Ovary (tissue), 9 donors: ENCODE data around the gene EMC10. TPM values are rescaled to one million over a fixed set of nuclear protein-coding genes. Genes with fewer than 3 reads are reported as not detected.
A peak's percentile ranks its signal among the peaks of the same experiment; 100 is the strongest.

ENCODE experiments used
- DNase-seq, 5 donors: peaks; one replicate each; pipeline ENCODE4 v3.0.0-alpha.2; 2019 to 2020
- H3K27ac ChIP-seq, 2 donors: fragments of 200-600 bp; one replicate each; pipeline versions ENCODE4 v1.5.1 to v1.8.0; 2019 to 2022
- H3K27me3 ChIP-seq: fragments of 200-600 bp; one replicate; pipeline ENCODE4 v1.8.0; 2022
- H3K36me3 ChIP-seq: fragments of 200-600 bp; sonication (generic); one replicate; pipeline ENCODE4 v1.5.1; 2019
- H3K4me1 ChIP-seq: one replicate; pipeline ENCODE4 v1.8.1; 2013; ENCODE audit warnings: mild to moderate bottlenecking, moderate library complexity; ENCODE audit not compliant: insufficient read depth
- H3K4me3 ChIP-seq: fragments of 200-600 bp; sonication (generic); one replicate; pipeline ENCODE4 v1.5.1; 2017
- H3K9me3 ChIP-seq, 2 donors: fragments of 200-600 bp in 1 of 2; sonication (generic) in 1 of 2; one replicate each; pipeline versions ENCODE4 v1.5.1 to v1.8.1; 2013 to 2019; ENCODE audit warnings: mild to moderate bottlenecking in 1 of 2, moderate library complexity in 1 of 2
- CTCF ChIP-seq, 3 donors: fragments of 450-650 bp in 2 of 3; fragments of 200-600 bp in 1 of 3; IDR thresholded peaks; one replicate each; pipeline versions ENCODE4 v1.5.1 to v1.8.0; 2016 to 2022; ENCODE audit warnings: antibody characterized with exemption in 3 of 3, mild to moderate bottlenecking in 1 of 3
- EP300 ChIP-seq: sonication (generic); formaldehyde crosslinking; IDR thresholded peaks from one replicate; pipeline ENCODE4 v1.6.1; 2017; ENCODE audit warnings: antibody characterized with exemption
- POLR2A ChIP-seq: fragments of 450-650 bp; IDR thresholded peaks from one replicate; pipeline ENCODE4 v1.6.1; 2017; ENCODE audit warnings: antibody characterized with exemption, mild to moderate bottlenecking, moderate library complexity
- WGBS, 3 donors: extraction: QIAGEN DNeasy Blood & Tissue Kit in 1 of 3; methylation state at CpG; one replicate each; pipeline versions ENCODE4 v1.1.5 to v1.1.7; 2013 to 2017; 5-methylcytosine and 5-hydroxymethylcytosine counted together
- intact Hi-C, 4 donors: fragments of 100-400 bp; cut with DNase I; formaldehyde crosslinking; loops; one replicate each; pipeline versions ENCODE4 v1.11.0 to v1.15.1; 2022 to 2023
- polyA plus RNA-seq, 2 donors: library from polyadenylated mRNA; stranded (reverse); fragments of 200-250 nt in 1 of 2; fragments of 350-450 nt in 1 of 2; fragmentation: Illumina TruSeq in 1 of 2; extraction: RNeasy Lipid Tissue Mini Kit (QIAGEN cat#74804) in 1 of 2; gene quantifications; one replicate each; pipeline ENCODE4 v1.2.3, GENCODE V29; 2013 to 2014
- total RNA-seq, 7 donors: library from RNA; depleted of rRNA in 2 of 7; stranded (reverse); fragments of >200 nt in 2 of 7; fragmentation: NEBNext Ultra II Directional in 3 of 7; extraction: Animal tissue kit (Norgen Biotek cat#: 25700) in 3 of 7; gene quantifications; one replicate each; pipeline versions ENCODE4 v1.1.0 to v1.2.4, GENCODE V29; 2016 to 2023
- donor health status: DM: no; HTN: no; CAD: no; lungs with moderate emphysema.
- donor health status: DM: no; HTN: no; CAD: no.
- donor health status: Bipolar disorder and iron deficiency.
- donor health status: DM: yes; HTN: yes; CAD: no.
- donor health status: DM: no; HTN: no; CAD: no.
- donor health status: DM: yes; HTN: yes; CAD: no.

The EMC10 gene
- total and polyA plus RNA-seq, 9 donors: 27.6 to 132 (median 96.7) TPM

GRCh38 chr19:50459638-50460037 lies 16.7 kb upstream of the EMC10 start:
- 35 to 60% (median 39%) methylated on average over 1 of the region's 1 CpG for WGBS, 3 donors
- H3K4me3 ChIP-seq: no peak overlapping the region
- TF ChIP-seq EP300 (no peak), POLR2A (no peak), CTCF (IDR thresholded peaks at IDR 0.05) (no peak)
- DNase-seq: no peak
- H3K36me3 ChIP-seq: no peaks in the 10 kb centered on the region
- no peaks in the 10 kb centered on the region for H3K9me3 ChIP-seq
- H3K27ac ChIP-seq: no peak overlapping the region
- intact Hi-C loops: loop anchor here in 2 of 4 donors (10.0 kb wide), 1 partner anchor 95 kb away; the partner anchor contains the start of gene NAPSA (in 2 of the 2)
- H3K27me3 ChIP-seq: no peaks in the 10 kb centered on the region
- H3K4me1 ChIP-seq: no peaks in the 10 kb centered on the region

GRCh38 chr19:50460161-50460765 lies 16.0 kb upstream of the EMC10 start:
- H3K4me3 ChIP-seq: no peak overlapping the region
- DNase-seq: no peak
- TF ChIP-seq POLR2A (no peak), EP300 (no peak), CTCF (IDR thresholded peaks at IDR 0.05) (no peak)
- H3K27ac ChIP-seq: no peak overlapping the region
- H3K36me3 ChIP-seq: no peaks in the 10 kb centered on the region
- intact Hi-C loops: loop anchor here in 1 of 4 donors (10.0 kb wide), 1 partner anchor 95 kb away; the partner anchor contains the start of gene NAPSA
- H3K9me3 ChIP-seq: no peaks in the 10 kb centered on the region
- WGBS, 3 donors: 14 to 20% (median 14%) methylated on average over 13 of the region's 13 CpGs
- no peaks in the 10 kb centered on the region for H3K4me1 ChIP-seq
- no peaks in the 10 kb centered on the region for H3K27me3 ChIP-seq

GRCh38 chr19:50461066-50461875 lies 15.0 kb upstream of the EMC10 start:
- Histone ChIP-seq H3K36me3 (no peaks in the 10 kb centered on the region), H3K4me3 (no peak overlapping the region), H3K27ac (no peak overlapping the region), H3K4me1 (no peaks in the 10 kb centered on the region), H3K9me3 (no peaks in the 10 kb centered on the region), H3K27me3 (no peaks in the 10 kb centered on the region)
- 25 to 33% (median 27%) methylated on average over 28 of the region's 28 CpGs for WGBS, 3 donors
- TF ChIP-seq EP300: no peak
- TF ChIP-seq CTCF (IDR thresholded peaks at IDR 0.05): peak; percentile 23 to 58 (median 25)
- no peak for TF ChIP-seq POLR2A
- peak in 2 of 5 donors; percentile 49 to 66 for DNase-seq
- intact Hi-C loops: loop anchor here in 1 of 4 donors (10.0 kb wide), 1 partner anchor 96 kb away; the partner anchor contains the start of gene NAPSA

- intact Hi-C loops: loop anchor here in 1 of 4 donors (10.0 kb wide), 1 partner anchor 98 kb away; the partner anchor contains the start of gene NAPSA
- no peak overlapping the region for H3K4me3 ChIP-seq
- WGBS, 3 donors: 60 to 69% (median 68%) methylated on average over 7 of the region's 7 CpGs
- H3K9me3 ChIP-seq: no peaks in the 10 kb centered on the region
- TF ChIP-seq POLR2A (no peak), EP300 (no peak), CTCF (IDR thresholded peaks at IDR 0.05) (no peak)
- no peaks in the 10 kb centered on the region for H3K27me3 ChIP-seq
- H3K36me3 ChIP-seq: no peaks in the 10 kb centered on the region
- H3K4me1 ChIP-seq: no peaks in the 10 kb centered on the region
- no peak for DNase-seq
- no peak overlapping the region for H3K27ac ChIP-seq
These were observed 13.3 kb upstream of the EMC10 start for GRCh38 chr19:50462970-50463369.
